Gastroesophageal sphincter (tissue), 3 donors: Measurements from ENCODE around the gene SLC12A8.

Experiments used
- CTCF ChIP-seq, 4 experiments: fragments of 200-600 bp in 2 of 4; fragments of 450-650 bp in 2 of 4; sonication (generic) in 1 of 4; IDR thresholded peaks; one replicate each; pipeline ENCODE4 v1.5.1; 2017 to 2019; ENCODE audit warnings: antibody characterized with exemption in 4 of 4, mild to moderate bottlenecking in 2 of 4, moderate library complexity in 2 of 4
- POLR2AphosphoS5 ChIP-seq: sonication (generic); formaldehyde crosslinking; IDR thresholded peaks from one replicate; pipeline ENCODE4 v1.6.1; 2017; ENCODE audit warnings: antibody characterized with exemption

GRCh38 chr3:125136515-125136914 is 76.0 kb downstream of the SLC12A8 start:
- TF ChIP-seq POLR2AphosphoS5 (no peak), CTCF (IDR thresholded peaks at IDR 0.05) (no peak)
